ENCODE data around the gene TPD52L2. TPM values are rescaled to one million over a fixed set of nuclear protein-coding genes. Genes with fewer than 3 reads are reported as not detected.

The TPD52L2 gene
- total RNA-seq (2014; rRNA removed) (147 and 167 TPM in 2 replicates), Bru-seq, nascent RNA (percentile 91 among the genes with signal in this experiment), BruChase-seq, experiment 1, labeled RNA remaining after a 6-hour chase (percentile 95 among the genes with signal in this experiment), BruChase-seq, experiment 2, labeled RNA remaining after a 2-hour chase (percentile 96 among the genes with signal in this experiment)
- long read RNA-seq, full-length matches to known transcripts, result 490 of 583 reads
- long read RNA-seq, partial matches to known transcripts, result 26 of 583 reads
- long read RNA-seq, other reads (novel, unspliced or antisense), result 67 of 583 reads

- intact Hi-C loops (cut with micrococcal nuclease), result loop anchor here (1.0 to 2.0 kb wide), 3 partner anchors 8 to 46 kb away; partner anchors contain the start of gene DNAJC5
- peaks cover 25% of the 10 kb centered on the region; the same call in 1 of the 2 replicates for H3K36me3 ChIP-seq (ENCODE audit: low read depth, low read length)
- peak within 1 kb of the TSS; percentile 96 for H3K4me2 ChIP-seq (ENCODE audit: low read length)
- H3K27me3 ChIP-seq (ENCODE audit: low read length), result no peaks in the 10 kb centered on the region
- DNase-seq (peak; percentile 99), ATAC-seq (peak; percentile 86)
- peaks cover 6% of the 10 kb centered on the region for H3F3A ChIP-seq (ENCODE audit: low read length, unreplicated experiment)
- no peaks in the 10 kb centered on the region for H3K9me3 ChIP-seq (ENCODE audit: low read length)
- peak within 1 kb of the TSS; percentile 97 for H3K9ac ChIP-seq (ENCODE audit: low read length)
- H3K4me3 ChIP-seq (ENCODE audit: low read length), result peak within 1 kb of the TSS; percentile 90
- H2AFZ ChIP-seq (ENCODE audit: low read length), result peak within 1 kb of the TSS; percentile 39
- TF ChIP-seq EZH2phosphoT487 (IDR thresholded peaks at IDR 0.05; ENCODE audit: borderline replicate concordance, low read length) (no peak), CTCF (conservative IDR thresholded peaks at IDR 0.05; ENCODE audit: low read depth, low read length) (no peak)
- H3K9me2 ChIP-seq (replicated peaks; ENCODE audit: low read length), result no peaks in the 10 kb centered on the region
- POLR2A ChIA-PET (ENCODE audit: unreplicated experiment), result interaction anchor here (0.5 to 1.6 kb wide), 11 partner anchors 9 to 344 kb away, joined by 3 to 12 read pairs (median 4); partner anchors contain the start of gene PPDPF
- H3K4me1 ChIP-seq (ENCODE audit: insufficient read depth, low read length), result peaks cover 10% of the 10 kb centered on the region
- H4K20me1 ChIP-seq (ENCODE audit: low read length), result peaks cover 10% of the 10 kb centered on the region; the same call in 1 of the 2 replicates
- CTCF ChIA-PET, result interaction anchor here (0.5 to 1.9 kb wide), 5 partner anchors 37 to 1071 kb away, joined by 3 to 8 read pairs (median 3); partner anchors contain the start of gene PTK6
- peaks cover 68% of the 10 kb centered on the region for H3K79me2 ChIP-seq (ENCODE audit: low read length)
- peak within 1 kb of the TSS; percentile 77 for H3K27ac ChIP-seq (ENCODE audit: low read length)
- no TSS peak for BruUV-seq (replicated peaks)
Measured at GRCh38 chr20:63864978-63865640, at the start of gene TPD52L2. TSS of gene TPD52L2 (plus strand) at chr20:63865270. CDS start at chr20:63865366, 96 bp downstream.

GRCh38 chr20:63815615-63816253 lies 49.3 kb upstream of the TPD52L2 start:
- no peaks in the 10 kb centered on the region for H3K9me2 ChIP-seq (replicated peaks; ENCODE audit: low read length)
- H4K20me1 ChIP-seq (ENCODE audit: low read length), result no peaks in the 10 kb centered on the region
- CTCF ChIA-PET, result no interaction called here
- H3K27ac ChIP-seq (ENCODE audit: low read length), result no peak overlapping the region
- no peak overlapping the region for H3K4me3 ChIP-seq (ENCODE audit: low read length)
- H3K9ac ChIP-seq (ENCODE audit: low read length), result no peak overlapping the region
- DNase-seq (no peak), ATAC-seq (no peak)
- H3K9me3 ChIP-seq (ENCODE audit: low read length), result no peaks in the 10 kb centered on the region
- no peaks in the 10 kb centered on the region for H3K36me3 ChIP-seq (ENCODE audit: low read depth, low read length)
- BruUV-seq (replicated peaks), result no TSS peak
- H3K4me1 ChIP-seq (ENCODE audit: insufficient read depth, low read length), result peaks cover 5% of the 10 kb centered on the region; the same call in 1 of the 2 replicates
- no peaks in the 10 kb centered on the region for H3K79me2 ChIP-seq (ENCODE audit: low read length)
- TF ChIP-seq EZH2phosphoT487 (IDR thresholded peaks at IDR 0.05; ENCODE audit: borderline replicate concordance, low read length) (no peak), CTCF (conservative IDR thresholded peaks at IDR 0.05; ENCODE audit: low read depth, low read length) (no peak), EZH2 (IDR thresholded peaks at IDR 0.05; ENCODE audit: low read length, unreplicated experiment) (no peak)
- H3F3A ChIP-seq (ENCODE audit: low read length, unreplicated experiment), result no peaks in the 10 kb centered on the region
- no peaks in the 10 kb centered on the region for H3K27me3 ChIP-seq (ENCODE audit: low read length)
- no peak overlapping the region for H2AFZ ChIP-seq (ENCODE audit: low read length)
- POLR2A ChIA-PET (ENCODE audit: unreplicated experiment), result no interaction called here
- H3K4me2 ChIP-seq (ENCODE audit: low read length), result no peak overlapping the region
- intact Hi-C loops (cut with micrococcal nuclease), result no loop called here

Data from PC-3 (cell line).